Activated T-cell treated with anti-CD3 and anti-CD28 coated beads, Interleukin-2, amount 50 U/mL, for 4 hours (primary cell): ENCODE results near the gene DDHD1. TPM values are rescaled to one million over a fixed set of nuclear protein-coding genes. Genes with fewer than 3 reads are reported as not detected.
"Not testable (repeated sequence)": the region's sequence is repeated elsewhere in the genome, so short reads cannot be mapped to it uniquely, and the experiment has no call there.

Experiments used
- ATAC-seq, 2 donors: fragments of 200-7000 bp; cut with Tn5 transposase; one replicate each; pipeline ENCODE4 v1.10.0; 2021
- DNase-seq: peaks from one replicate; pipeline ENCODE4 v3.0.0-alpha.2; 2020
- H3K27me3 Mint-ChIP-seq: one replicate; pipeline ENCODE4 v1.8.0; 2021; ENCODE audit warnings: low read depth, mixed read lengths
- H3K36me3 Mint-ChIP-seq: one replicate; pipeline ENCODE4 v1.8.0; 2022; ENCODE audit warnings: mixed read lengths; ENCODE audit not compliant: insufficient read depth
- H3K4me1 Mint-ChIP-seq: one replicate; pipeline ENCODE4 v1.8.0; 2021; ENCODE audit warnings: low read depth, mixed read lengths
- H3K4me3 Mint-ChIP-seq: one replicate; pipeline ENCODE4 v1.8.0; 2021; ENCODE audit warnings: mild to moderate bottlenecking, moderate library complexity, mixed read lengths
- H3K9me3 Mint-ChIP-seq: one replicate; pipeline ENCODE4 v1.8.0; 2021; ENCODE audit warnings: mixed read lengths
- total RNA-seq, 3 donors: library from RNA; stranded (reverse); gene quantifications; one replicate each; pipeline ENCODE4 v1.2.1, GENCODE V29; 2021

DDHD1 gene
- total RNA-seq, 3 donors from 2014 or later, result 35.7 to 36.8 (median 36.5) TPM

- peaks cover 14% of the 10 kb centered on the region for H3K4me1 Mint-ChIP-seq
Measured at GRCh38 chr14:53108292-53109104, 44.6 kb downstream of the DDHD1 start.

GRCh38 chr14:53106768-53107167 lies 46.4 kb downstream of the DDHD1 start:
- Mint-ChIP-seq H3K4me3 (no peak overlapping the region), H3K36me3 (peaks cover 13% of the 10 kb centered on the region), H3K4me1 (peaks cover 14% of the 10 kb centered on the region), H3K27me3 (no peaks in the 10 kb centered on the region), H3K9me3 (no peaks in the 10 kb centered on the region)
- DNase-seq (no peak), ATAC-seq (no peak)

More at GRCh38 chr14:53108292-53109104, 44.6 kb downstream of the DDHD1 start:
- Mint-ChIP-seq H3K9me3 (no peaks in the 10 kb centered on the region), H3K27me3 (no peaks in the 10 kb centered on the region), H3K36me3 (peaks cover 4% of the 10 kb centered on the region), H3K4me3 (no peak overlapping the region)
- ATAC-seq (peak in 1 of 2 donors; percentile 11), DNase-seq (no peak)

- H3K36me3 Mint-ChIP-seq, result peaks cover 22% of the 10 kb centered on the region
- ATAC-seq, result no peak
- H3K27me3 Mint-ChIP-seq, result no peaks in the 10 kb centered on the region
- H3K4me1 Mint-ChIP-seq, result peaks cover 9% of the 10 kb centered on the region
- DNase-seq, result no peak
- no peak overlapping the region for H3K4me3 Mint-ChIP-seq
- H3K9me3 Mint-ChIP-seq, result no peaks in the 10 kb centered on the region
Measured at GRCh38 chr14:53103636-53104340, 49.3 kb downstream of the DDHD1 start.

- Mint-ChIP-seq H3K36me3 (peaks cover 47% of the 10 kb centered on the region), H3K4me3 (no peak overlapping the region), H3K9me3 (no peaks in the 10 kb centered on the region), H3K27me3 (no peaks in the 10 kb centered on the region), H3K4me1 (no peaks in the 10 kb centered on the region)
- no peak for ATAC-seq
- DNase-seq, result no peak
Measured at GRCh38 chr14:53093206-53093605, 59.9 kb downstream of the DDHD1 start.

- ATAC-seq (no peak), DNase-seq (no peak)
- Mint-ChIP-seq H3K4me1 (peaks cover 5% of the 10 kb centered on the region), H3K4me3 (no peak overlapping the region), H3K9me3 (no peaks in the 10 kb centered on the region), H3K27me3 (no peaks in the 10 kb centered on the region), H3K36me3 (peaks cover 66% of the 10 kb centered on the region)
Measured at GRCh38 chr14:53090853-53091252, 62.3 kb downstream of the DDHD1 start.

- not testable (repeated sequence) for H3K4me1 Mint-ChIP-seq, DNase-seq, ATAC-seq, H3K9me3 Mint-ChIP-seq, H3K27me3 Mint-ChIP-seq, H3K4me3 Mint-ChIP-seq
- H3K36me3 Mint-ChIP-seq, result peaks cover 68% of the 10 kb centered on the region
Measured at GRCh38 chr14:53084954-53085353, 68.2 kb downstream of the DDHD1 start.

- Mint-ChIP-seq H3K4me3 (no peak overlapping the region), H3K27me3 (no peaks in the 10 kb centered on the region), H3K9me3 (no peaks in the 10 kb centered on the region), H3K36me3 (peaks cover 19% of the 10 kb centered on the region), H3K4me1 (peaks cover 4% of the 10 kb centered on the region)
- DNase-seq (no peak), ATAC-seq (no peak)
Measured at GRCh38 chr14:53064475-53064874, 88.6 kb downstream of the DDHD1 start.

- H3K36me3 Mint-ChIP-seq, result peaks cover 17% of the 10 kb centered on the region
Measured at GRCh38 chr14:53062856-53063255, 90.3 kb downstream of the DDHD1 start.

GRCh38 chr14:53060046-53060445 lies 93.1 kb downstream of the DDHD1 start:
- Mint-ChIP-seq H3K27me3 (no peaks in the 10 kb centered on the region), H3K4me3 (no peak overlapping the region), H3K4me1 (peaks cover 4% of the 10 kb centered on the region), H3K36me3 (peaks cover 14% of the 10 kb centered on the region), H3K9me3 (no peaks in the 10 kb centered on the region)
- DNase-seq, result no peak
- ATAC-seq, result no peak

More at GRCh38 chr14:53062856-53063255, 90.3 kb downstream of the DDHD1 start:
- Mint-ChIP-seq H3K4me3 (no peak overlapping the region), H3K27me3 (no peaks in the 10 kb centered on the region), H3K9me3 (no peaks in the 10 kb centered on the region), H3K4me1 (peaks cover 4% of the 10 kb centered on the region)
- DNase-seq, result no peak
- ATAC-seq, result no peak

- ATAC-seq (peak in 1 of 2 donors; percentile 60), DNase-seq (no peak)
- Mint-ChIP-seq H3K4me1 (peaks cover 2% of the 10 kb centered on the region), H3K9me3 (no peaks in the 10 kb centered on the region), H3K4me3 (no peak overlapping the region), H3K27me3 (no peaks in the 10 kb centered on the region), H3K36me3 (peaks cover 14% of the 10 kb centered on the region)
Measured at GRCh38 chr14:53055003-53055402, 98.1 kb downstream of the DDHD1 start.

- H3K4me1 Mint-ChIP-seq, result peaks cover 1% of the 10 kb centered on the region
- DNase-seq (no peak), ATAC-seq (no peak)
- H3K36me3 Mint-ChIP-seq, result peaks cover 17% of the 10 kb centered on the region
- no peaks in the 10 kb centered on the region for H3K9me3 Mint-ChIP-seq
- no peak overlapping the region for H3K4me3 Mint-ChIP-seq
- H3K27me3 Mint-ChIP-seq, result no peaks in the 10 kb centered on the region
Measured at GRCh38 chr14:53054457-53054856, 98.7 kb downstream of the DDHD1 start.

- DNase-seq (no peak), ATAC-seq (no peak)
- Mint-ChIP-seq H3K4me1 (no peaks in the 10 kb centered on the region), H3K27me3 (no peaks in the 10 kb centered on the region), H3K4me3 (no peak overlapping the region), H3K36me3 (peaks cover 27% of the 10 kb centered on the region), H3K9me3 (no peaks in the 10 kb centered on the region)
Measured at GRCh38 chr14:53048631-53049030, 104.5 kb downstream of the DDHD1 start.

GRCh38 chr14:53047307-53048069 lies 105.6 kb downstream of the DDHD1 start:
- ATAC-seq, result no peak
- H3K36me3 Mint-ChIP-seq, result peaks cover 33% of the 10 kb centered on the region

GRCh38 chr14:53044486-53044885 lies 108.6 kb downstream of the DDHD1 start:
- Mint-ChIP-seq H3K27me3 (no peaks in the 10 kb centered on the region), H3K4me3 (no peak overlapping the region), H3K4me1 (no peaks in the 10 kb centered on the region), H3K9me3 (no peaks in the 10 kb centered on the region), H3K36me3 (peaks cover 50% of the 10 kb centered on the region)
- no peak for ATAC-seq
- no peak for DNase-seq

More at GRCh38 chr14:53047307-53048069, 105.6 kb downstream of the DDHD1 start:
- Mint-ChIP-seq H3K9me3 (no peaks in the 10 kb centered on the region), H3K4me1 (no peaks in the 10 kb centered on the region), H3K4me3 (no peak overlapping the region), H3K27me3 (no peaks in the 10 kb centered on the region)
- no peak for DNase-seq
